Cardiac fibroblast (primary cell): ENCODE measurements around the gene SLC24A1.

Experiments used
- DNase-seq, 2 donors: peaks; one replicate each; pipeline versions ENCODE4 v3.0.0 to v3.0.0-alpha.2; 2010; ENCODE audit warnings: low read depth in 2 of 2
- H3K4me3 ChIP-seq, 2 donors: replicated peaks in 1 of 2; 1 replicate in 1 of 2; 2 replicates in 1 of 2; pipeline ENCODE4 v1.5.1; 2011; ENCODE audit warnings: low read depth in 2 of 2, low read length in 2 of 2, mild to moderate bottlenecking in 2 of 2, moderate library complexity in 1 of 2
- CTCF ChIP-seq: IDR thresholded peaks from one replicate; pipeline ENCODE4 v1.5.1; 2011; ENCODE audit warnings: low read depth, mild to moderate bottlenecking, low read length, inconsistent platforms

Gene SLC24A1

DNA sequence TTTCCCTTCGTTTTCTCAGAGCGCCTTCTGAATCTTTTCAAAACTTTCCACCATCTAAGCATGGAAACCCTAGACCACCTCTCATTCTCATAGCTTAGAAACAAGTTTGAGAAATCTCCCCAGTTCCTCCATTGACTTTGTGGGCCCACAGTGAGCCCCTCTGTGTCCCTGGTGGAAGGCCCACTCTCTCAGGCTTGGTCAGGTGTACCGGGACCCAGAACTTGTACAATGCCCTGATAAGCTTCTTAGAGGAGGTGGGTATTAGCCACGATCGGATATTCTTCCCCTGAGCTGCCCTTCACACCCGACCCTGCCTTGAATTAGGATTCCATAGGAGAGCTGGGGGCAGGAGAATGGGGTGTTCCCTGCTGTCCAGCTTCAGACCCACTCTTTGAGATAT is at the start of gene SLC24A1:
Gene SLC24A1 (plus strand): TSS at position 301 of the 400 bp plus-strand sequence. CDS start 2,143 bp downstream, outside the sequence.
- no peak within 1 kb of the TSS for H3K4me3 ChIP-seq
- TF ChIP-seq CTCF, result no peak
- DNase-seq, result no peak

GRCh38 chr15:65571971-65572370 is 49.8 kb upstream of the SLC24A1 start:
- H3K4me3 ChIP-seq, result no peak overlapping the region
- TF ChIP-seq CTCF, result no peak
- no peak for DNase-seq

GRCh38 chr15:65576664-65577063 is 45.1 kb upstream of the SLC24A1 start:
- TF ChIP-seq CTCF, result no peak
- peak; percentile 41 to 64 for DNase-seq
- no peak overlapping the region for H3K4me3 ChIP-seq

DNA sequence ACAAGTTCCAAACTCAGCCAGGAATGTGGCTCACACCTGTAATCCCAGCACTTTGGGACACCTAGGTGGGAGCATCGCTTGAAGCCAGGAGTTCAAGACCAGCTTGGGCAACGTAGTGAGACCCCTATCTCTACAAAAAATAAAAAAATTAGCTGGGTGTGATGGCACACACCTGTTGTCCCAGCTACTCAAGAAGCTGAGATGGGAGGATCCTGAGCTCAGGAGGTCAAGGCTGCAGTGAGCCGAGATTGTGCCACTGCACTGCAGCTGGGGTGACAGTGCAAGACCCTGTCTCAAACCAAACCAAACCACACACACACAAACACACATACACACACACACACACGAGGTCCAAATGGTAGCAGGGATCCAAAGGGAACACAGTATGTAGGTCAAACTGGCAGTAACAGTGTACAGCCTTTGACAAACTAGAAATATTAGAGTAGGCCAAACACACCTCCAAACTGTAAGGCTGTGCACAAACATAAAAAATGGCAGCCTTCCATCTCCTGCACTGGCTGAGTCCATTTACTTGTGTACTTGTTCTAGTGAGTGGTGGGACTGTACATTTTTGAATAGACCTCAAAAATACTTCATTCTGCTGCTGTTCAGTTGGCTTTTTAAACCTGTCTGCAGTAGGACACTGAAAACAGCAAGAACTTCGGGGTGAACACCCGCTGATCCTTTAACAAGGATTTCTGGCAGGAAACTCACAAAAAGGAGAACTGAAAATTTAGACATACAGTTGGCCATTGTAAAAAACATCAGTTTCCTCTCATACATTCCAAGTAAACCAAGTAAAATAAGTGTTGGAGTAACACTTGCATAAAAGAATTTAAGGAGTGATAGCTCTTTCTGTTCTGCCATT is 44.4 kb upstream of the SLC24A1 start:
- DNase-seq, result no peak
- no peak for TF ChIP-seq CTCF
- H3K4me3 ChIP-seq, result no peak overlapping the region

DNA sequence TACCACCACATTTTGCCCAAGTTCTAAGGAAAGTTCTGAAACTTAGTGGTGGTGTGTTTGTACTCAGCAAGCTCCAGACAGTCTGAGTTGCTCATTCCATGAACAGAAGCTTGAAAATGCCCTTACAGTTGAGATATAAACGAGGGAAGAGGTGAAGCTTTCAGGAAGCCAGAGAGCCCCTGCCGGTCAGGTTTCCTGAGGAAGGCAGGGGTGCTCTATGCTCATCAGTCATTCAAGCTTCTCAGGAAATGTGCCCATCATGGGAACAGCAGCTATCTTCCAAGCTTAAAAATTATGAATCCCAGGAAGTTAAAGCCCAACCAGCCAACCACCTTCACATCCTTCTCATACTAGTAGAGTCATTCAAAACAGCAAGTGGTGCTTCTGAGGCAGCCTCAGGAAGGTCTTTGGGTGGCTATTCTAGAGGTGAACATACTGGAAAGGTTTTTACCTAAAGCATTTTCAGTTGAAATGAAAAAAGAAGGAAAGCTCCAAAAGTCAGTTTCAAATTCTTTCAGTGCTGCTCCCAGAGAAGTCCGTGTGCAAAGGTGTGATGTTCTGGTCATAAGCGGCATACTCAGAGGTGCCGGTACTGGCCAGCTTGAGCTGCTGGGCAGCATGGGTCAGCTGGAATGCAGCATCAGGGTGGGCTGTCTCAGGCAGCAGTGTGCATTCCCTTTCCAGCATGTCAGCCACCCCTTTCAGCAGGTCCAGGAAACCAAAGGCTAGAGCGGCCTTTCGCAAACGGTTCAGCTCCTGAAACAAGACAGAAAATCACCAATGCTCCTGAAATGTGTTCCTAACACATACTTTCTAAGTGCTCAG is 42.6 kb upstream of the SLC24A1 start:
- DNase-seq, result no peak
- TF ChIP-seq CTCF, result no peak

GRCh38 chr15:65579762-65580161 is 42.0 kb upstream of the SLC24A1 start:
- TF ChIP-seq CTCF, result no peak
- no peak overlapping the region for H3K4me3 ChIP-seq
- DNase-seq, result no peak

More for the DNA sequence above, 42.6 kb upstream of the SLC24A1 start:
- H3K4me3 ChIP-seq, result no peak overlapping the region
